Measurements from ENCODE around the gene MEX3A.
"Not testable (repeated sequence)": the region's sequence is repeated elsewhere in the genome, so short reads cannot be mapped to it uniquely, and the experiment has no call there.

MEX3A gene

DNA sequence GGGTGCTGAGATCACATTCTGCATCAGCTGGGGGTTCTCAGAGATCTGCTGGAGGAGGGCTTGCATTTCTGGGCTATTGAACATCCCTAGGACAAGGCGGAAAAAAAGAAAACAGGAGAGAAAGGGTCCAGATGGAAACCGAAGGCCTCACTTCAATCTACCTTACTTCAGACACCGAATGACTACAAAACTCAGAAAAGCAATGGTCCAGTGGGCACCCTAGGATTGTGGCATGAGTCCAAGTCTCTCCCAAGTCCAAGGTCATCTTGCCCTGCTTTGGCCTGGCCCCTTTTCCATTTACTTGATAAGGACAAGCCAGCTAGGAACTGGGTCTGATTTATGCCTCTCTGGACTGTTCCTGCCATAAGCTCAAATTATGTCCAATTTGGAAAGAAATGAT, 39.4 kb downstream of the MEX3A start:
- TF ChIP-seq, protein P1, sequence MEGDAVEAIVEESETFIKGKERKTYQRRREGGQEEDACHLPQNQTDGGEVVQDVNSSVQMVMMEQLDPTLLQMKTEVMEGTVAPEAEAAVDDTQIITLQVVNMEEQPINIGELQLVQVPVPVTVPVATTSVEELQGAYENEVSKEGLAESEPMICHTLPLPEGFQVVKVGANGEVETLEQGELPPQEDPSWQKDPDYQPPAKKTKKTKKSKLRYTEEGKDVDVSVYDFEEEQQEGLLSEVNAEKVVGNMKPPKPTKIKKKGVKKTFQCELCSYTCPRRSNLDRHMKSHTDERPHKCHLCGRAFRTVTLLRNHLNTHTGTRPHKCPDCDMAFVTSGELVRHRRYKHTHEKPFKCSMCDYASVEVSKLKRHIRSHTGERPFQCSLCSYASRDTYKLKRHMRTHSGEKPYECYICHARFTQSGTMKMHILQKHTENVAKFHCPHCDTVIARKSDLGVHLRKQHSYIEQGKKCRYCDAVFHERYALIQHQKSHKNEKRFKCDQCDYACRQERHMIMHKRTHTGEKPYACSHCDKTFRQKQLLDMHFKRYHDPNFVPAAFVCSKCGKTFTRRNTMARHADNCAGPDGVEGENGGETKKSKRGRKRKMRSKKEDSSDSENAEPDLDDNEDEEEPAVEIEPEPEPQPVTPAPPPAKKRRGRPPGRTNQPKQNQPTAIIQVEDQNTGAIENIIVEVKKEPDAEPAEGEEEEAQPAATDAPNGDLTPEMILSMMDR (IDR thresholded peaks at IDR 0.05; ENCODE audit: low read depth, low read length, missing control alignments): no peak
- DNase-seq: no peak
- peaks cover 14% of the 10 kb centered on the region for H3K36me3 ChIP-seq (replicated peaks)
- in situ Hi-C loops (cut with HindIII; ENCODE audit: low pct_ligation_motif_present, low sequenced_read_pairs): no loop called here
- H3K4me3 ChIP-seq (ENCODE audit: low read depth, low read length): no peak overlapping the region
- no peaks in the 10 kb centered on the region for H3K27me3 ChIP-seq (replicated peaks)
- no peak overlapping the region for H3K27ac ChIP-seq

DNA sequence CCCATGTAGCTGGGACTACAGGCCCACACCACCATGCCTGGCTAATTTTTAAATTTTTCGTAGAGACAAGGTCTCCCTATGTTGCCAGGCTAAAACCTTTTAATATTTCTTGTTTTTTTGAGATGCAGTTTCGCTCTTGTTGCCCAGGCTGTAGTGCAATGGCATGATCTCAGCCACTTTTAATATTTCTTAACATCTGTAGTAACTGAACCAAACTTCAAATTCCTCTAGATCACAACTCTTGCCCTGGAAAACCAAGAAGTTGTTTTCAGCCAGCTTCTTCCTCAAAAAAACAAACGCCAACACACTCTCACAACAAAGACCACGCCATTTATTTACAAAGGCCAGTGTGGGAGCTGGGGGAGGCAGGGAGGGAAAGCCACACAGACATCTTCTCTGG, 47.3 kb downstream of the MEX3A start:
- in situ Hi-C loops (cut with HindIII; ENCODE audit: low pct_ligation_motif_present, low sequenced_read_pairs): not testable (repeated sequence)

DNA sequence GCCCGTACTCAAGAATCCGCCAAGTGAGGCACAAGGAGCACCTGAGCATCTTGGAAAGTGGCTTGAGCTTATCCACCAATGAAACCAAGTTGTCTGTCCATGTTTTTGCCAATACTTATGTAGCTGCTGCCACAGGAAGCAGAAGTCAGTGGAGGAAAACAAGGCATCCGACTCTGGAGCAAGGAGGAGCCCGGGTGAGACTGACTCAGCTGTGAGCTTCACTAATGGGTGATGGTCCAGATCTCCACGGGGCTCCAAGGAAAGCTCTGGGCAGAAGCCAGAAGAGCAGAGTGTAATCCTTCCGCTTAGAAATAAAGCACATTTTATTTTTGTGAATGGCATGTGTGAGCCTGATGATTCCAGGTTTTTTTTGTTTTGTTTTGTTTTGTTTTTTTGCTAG, 49.3 kb downstream of the MEX3A start:
- Histone ChIP-seq H3K4me3 (ENCODE audit: low read depth, low read length) (no peak overlapping the region), H3K27me3 (replicated peaks) (no peaks in the 10 kb centered on the region), H3K36me3 (replicated peaks) (peaks cover 12% of the 10 kb centered on the region), H3K27ac (no peak overlapping the region)
- TF ChIP-seq, protein P1 (IDR thresholded peaks at IDR 0.05; ENCODE audit: low read depth, low read length, missing control alignments): no peak
- in situ Hi-C loops (cut with HindIII; ENCODE audit: low pct_ligation_motif_present, low sequenced_read_pairs): no loop called here
- peak; percentile 66 for DNase-seq

More for the DNA sequence above, 47.3 kb downstream of the MEX3A start:
- H3K27ac ChIP-seq; H3K4me3 ChIP-seq (ENCODE audit: low read depth, low read length); H3K27me3 ChIP-seq (replicated peaks); DNase-seq: not testable (repeated sequence)
- peaks cover 19% of the 10 kb centered on the region for H3K36me3 ChIP-seq (replicated peaks)

DNA sequence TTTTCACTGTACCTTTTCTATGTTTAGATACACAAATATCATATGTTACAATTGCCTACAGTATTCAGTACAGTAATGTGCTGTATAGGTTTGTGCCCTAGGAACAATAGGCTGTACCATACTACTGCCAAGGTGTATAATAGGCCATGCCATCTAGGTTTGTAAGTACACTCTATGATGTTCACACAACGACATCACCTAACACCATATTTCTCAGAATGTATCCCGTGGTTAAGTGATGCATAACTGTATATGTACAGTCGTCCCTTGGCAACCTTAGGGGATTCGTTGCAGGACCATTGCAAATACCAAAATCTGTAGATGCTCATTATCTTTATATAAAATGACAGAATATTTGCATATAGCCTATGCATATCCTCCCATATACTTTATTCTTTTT, 55.7 kb downstream of the MEX3A start:
- H3K36me3 ChIP-seq (replicated peaks): no peaks in the 10 kb centered on the region
- in situ Hi-C loops (cut with HindIII; ENCODE audit: low pct_ligation_motif_present, low sequenced_read_pairs): no loop called here
- H3K4me3 ChIP-seq (ENCODE audit: low read depth, low read length): no peak overlapping the region
- H3K27ac ChIP-seq: no peak overlapping the region
- H3K27me3 ChIP-seq (replicated peaks): no peaks in the 10 kb centered on the region
- TF ChIP-seq, protein P1 (IDR thresholded peaks at IDR 0.05; ENCODE audit: low read depth, low read length, missing control alignments): no peak
- DNase-seq: no peak

DNA sequence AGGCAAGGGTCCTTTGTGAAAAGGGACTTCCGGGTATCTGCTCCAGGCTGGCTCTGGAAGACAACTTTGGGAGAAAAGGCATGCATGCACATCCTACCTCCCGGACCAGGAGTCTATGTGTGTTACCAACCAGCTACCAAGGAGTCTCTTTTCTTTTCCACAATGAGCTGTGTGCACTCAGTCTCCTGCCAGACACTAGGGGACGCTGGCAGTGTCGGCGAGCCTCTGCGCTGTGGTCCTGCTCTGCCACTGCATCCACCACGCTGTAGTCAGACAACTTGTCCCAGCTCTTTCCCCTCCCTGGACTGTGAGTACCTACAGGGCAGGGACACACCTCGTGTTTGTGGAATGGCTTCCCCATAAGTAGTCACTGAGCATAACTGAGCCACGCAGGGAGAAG, 56.4 kb downstream of the MEX3A start:
- H3K27ac ChIP-seq: no peak overlapping the region
- TF ChIP-seq, protein P1 (IDR thresholded peaks at IDR 0.05; ENCODE audit: low read depth, low read length, missing control alignments): peak; percentile 95
- no peaks in the 10 kb centered on the region for H3K36me3 ChIP-seq (replicated peaks)
- in situ Hi-C loops (cut with HindIII; ENCODE audit: low pct_ligation_motif_present, low sequenced_read_pairs): no loop called here
- DNase-seq: peak; percentile 62
- no peak overlapping the region for H3K4me3 ChIP-seq (ENCODE audit: low read depth, low read length)
- no peaks in the 10 kb centered on the region for H3K27me3 ChIP-seq (replicated peaks)

DNA sequence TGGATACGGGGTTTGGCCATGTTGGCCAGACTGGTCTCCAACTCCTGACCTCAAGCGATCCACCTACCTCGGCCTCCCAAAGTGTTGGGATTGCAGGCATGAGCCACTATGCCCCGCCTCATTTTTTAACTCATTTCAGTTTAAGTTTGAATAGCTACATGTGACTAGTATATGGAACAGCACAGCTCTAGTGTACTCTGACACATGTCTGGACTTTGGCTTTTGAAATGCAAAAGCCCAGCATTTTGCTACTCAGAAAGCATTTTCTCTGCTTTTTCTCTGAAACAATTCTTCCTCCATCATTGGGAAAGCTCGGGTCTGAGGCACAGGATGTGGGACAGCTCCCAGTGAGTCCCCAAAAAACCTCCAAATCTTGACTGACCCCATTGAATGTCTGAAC, 57.5 kb downstream of the MEX3A start:
- no peak for DNase-seq
- Histone ChIP-seq H3K27ac (no peak overlapping the region), H3K27me3 (replicated peaks) (no peaks in the 10 kb centered on the region), H3K36me3 (replicated peaks) (no peaks in the 10 kb centered on the region), H3K4me3 (ENCODE audit: low read depth, low read length) (no peak overlapping the region)
- TF ChIP-seq, protein P1 (IDR thresholded peaks at IDR 0.05; ENCODE audit: low read depth, low read length, missing control alignments): no peak
- in situ Hi-C loops (cut with HindIII; ENCODE audit: low pct_ligation_motif_present, low sequenced_read_pairs): no loop called here
